ENCODE data around the gene KMT2C. TPM values are rescaled to one million over a fixed set of nuclear protein-coding genes. Genes with fewer than 3 reads are reported as not detected.

The KMT2C gene
- total RNA-seq, 1 donor from 2014 or later: 54.7 TPM

- no peak for DNase-seq (ENCODE audit: low spot score)
Observed at GRCh38 chr7:152103691-152104090, 332.1 kb downstream of the KMT2C start.

GRCh38 chr7:152103066-152103465 lies 332.7 kb downstream of the KMT2C start:
- DNase-seq (ENCODE audit: low spot score): no peak
- intact Hi-C loops (cut with DNase I): no loop called here

More at GRCh38 chr7:152103691-152104090, 332.1 kb downstream of the KMT2C start:
- intact Hi-C loops (cut with DNase I): no loop called here

GRCh38 chr7:152097330-152097729 lies 338.5 kb downstream of the KMT2C start:
- intact Hi-C loops (cut with DNase I): no loop called here
- no peak for DNase-seq (ENCODE audit: low spot score)

- DNase-seq (ENCODE audit: low spot score): no peak
- intact Hi-C loops (cut with DNase I): no loop called here
Observed at GRCh38 chr7:152095771-152096170, 340.0 kb downstream of the KMT2C start.

- intact Hi-C loops (cut with DNase I): no loop called here
- no peak for DNase-seq (ENCODE audit: low spot score)
Observed at GRCh38 chr7:152093717-152094116, 342.1 kb downstream of the KMT2C start.

- no peak for DNase-seq (ENCODE audit: low spot score)
Observed at GRCh38 chr7:152090747-152091146, 345.1 kb downstream of the KMT2C start.

GRCh38 chr7:152089183-152089582 lies 346.6 kb downstream of the KMT2C start:
- intact Hi-C loops (cut with DNase I): no loop called here
- no peak for DNase-seq (ENCODE audit: low spot score)

More at GRCh38 chr7:152090747-152091146, 345.1 kb downstream of the KMT2C start:
- intact Hi-C loops (cut with DNase I): no loop called here

- no peak for DNase-seq (ENCODE audit: low spot score)
- intact Hi-C loops (cut with DNase I): no loop called here
Observed at GRCh38 chr7:152086513-152086912, 349.3 kb downstream of the KMT2C start.

GRCh38 chr7:152085131-152085530 lies 350.7 kb downstream of the KMT2C start:
- intact Hi-C loops (cut with DNase I): no loop called here
- no peak for DNase-seq (ENCODE audit: low spot score)

Other genes with a start within 250 kb of the KMT2C start
- 0.24 TPM for gene XRCC2, start 240.1 kb upstream of the KMT2C start, total RNA-seq